GM12874 (cell line): ENCODE measurements around the gene SPIB.

ENCODE experiments used
- TF ChIP-seq, protein P1 (sequence below): IDR thresholded peaks from 2 replicates; pipeline ENCODE4 v1.5.1; 2011; ENCODE audit warnings: low read depth, mild to moderate bottlenecking, control low read depth, low read length, moderate library complexity; ENCODE audit not compliant: insufficient read depth

Gene SPIB

DNA sequence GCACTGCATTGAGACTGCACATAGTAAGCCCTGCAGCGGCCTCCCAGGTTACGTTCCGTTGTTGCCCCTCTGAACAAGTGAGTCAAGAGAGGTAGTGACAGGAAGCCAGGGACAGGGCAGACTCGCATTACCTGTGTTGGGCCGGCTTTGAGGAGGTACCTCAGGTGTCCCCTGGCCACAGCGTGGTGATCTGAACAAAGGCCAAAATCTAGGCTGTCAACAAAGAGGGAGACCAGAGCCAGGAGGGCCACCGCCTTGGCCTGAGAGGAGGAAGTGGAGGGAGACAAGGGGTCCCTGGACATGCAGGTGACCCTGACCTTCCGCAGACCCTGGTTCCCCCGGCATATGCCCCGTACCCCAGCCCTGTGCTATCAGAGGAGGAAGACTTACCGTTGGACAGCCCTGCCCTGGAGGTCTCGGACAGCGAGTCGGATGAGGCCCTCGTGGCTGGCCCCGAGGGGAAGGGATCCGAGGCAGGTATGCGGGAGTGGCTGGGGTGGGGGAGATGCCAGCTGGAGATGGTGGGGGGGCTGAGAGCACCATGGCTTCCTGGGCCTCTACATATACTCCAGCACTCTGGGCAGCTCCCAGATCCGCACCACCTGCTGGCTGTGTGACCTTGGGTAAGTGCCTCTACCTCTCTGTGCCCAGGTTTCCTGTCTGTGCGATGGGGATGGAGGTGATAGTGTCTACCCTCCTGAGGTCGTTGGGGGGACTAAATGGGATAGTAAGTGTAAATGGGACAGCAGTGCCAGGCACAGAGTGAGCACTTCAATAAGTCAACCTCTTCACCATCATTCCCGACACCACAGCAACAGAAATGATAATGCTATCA lies 4.8 kb downstream of the SPIB start:
- TF ChIP-seq, protein P1, sequence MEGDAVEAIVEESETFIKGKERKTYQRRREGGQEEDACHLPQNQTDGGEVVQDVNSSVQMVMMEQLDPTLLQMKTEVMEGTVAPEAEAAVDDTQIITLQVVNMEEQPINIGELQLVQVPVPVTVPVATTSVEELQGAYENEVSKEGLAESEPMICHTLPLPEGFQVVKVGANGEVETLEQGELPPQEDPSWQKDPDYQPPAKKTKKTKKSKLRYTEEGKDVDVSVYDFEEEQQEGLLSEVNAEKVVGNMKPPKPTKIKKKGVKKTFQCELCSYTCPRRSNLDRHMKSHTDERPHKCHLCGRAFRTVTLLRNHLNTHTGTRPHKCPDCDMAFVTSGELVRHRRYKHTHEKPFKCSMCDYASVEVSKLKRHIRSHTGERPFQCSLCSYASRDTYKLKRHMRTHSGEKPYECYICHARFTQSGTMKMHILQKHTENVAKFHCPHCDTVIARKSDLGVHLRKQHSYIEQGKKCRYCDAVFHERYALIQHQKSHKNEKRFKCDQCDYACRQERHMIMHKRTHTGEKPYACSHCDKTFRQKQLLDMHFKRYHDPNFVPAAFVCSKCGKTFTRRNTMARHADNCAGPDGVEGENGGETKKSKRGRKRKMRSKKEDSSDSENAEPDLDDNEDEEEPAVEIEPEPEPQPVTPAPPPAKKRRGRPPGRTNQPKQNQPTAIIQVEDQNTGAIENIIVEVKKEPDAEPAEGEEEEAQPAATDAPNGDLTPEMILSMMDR = no peak

- TF ChIP-seq, protein P1 = no peak
These were observed 6.8 kb downstream of the SPIB start for GRCh38 chr19:50425581-50425980.

GRCh38 chr19:50427318-50427925 lies 8.7 kb downstream of the SPIB start:
- TF ChIP-seq, protein P1 = no peak

- TF ChIP-seq, protein P1 = no peak
These were observed 9.3 kb downstream of the SPIB start for GRCh38 chr19:50427997-50428425.

GRCh38 chr19:50428772-50429463 lies 10.2 kb downstream of the SPIB start:
- TF ChIP-seq, protein P1 = no peak

GRCh38 chr19:50430888-50431342 lies 12.2 kb downstream of the SPIB start:
- TF ChIP-seq, protein P1 = no peak

DNA sequence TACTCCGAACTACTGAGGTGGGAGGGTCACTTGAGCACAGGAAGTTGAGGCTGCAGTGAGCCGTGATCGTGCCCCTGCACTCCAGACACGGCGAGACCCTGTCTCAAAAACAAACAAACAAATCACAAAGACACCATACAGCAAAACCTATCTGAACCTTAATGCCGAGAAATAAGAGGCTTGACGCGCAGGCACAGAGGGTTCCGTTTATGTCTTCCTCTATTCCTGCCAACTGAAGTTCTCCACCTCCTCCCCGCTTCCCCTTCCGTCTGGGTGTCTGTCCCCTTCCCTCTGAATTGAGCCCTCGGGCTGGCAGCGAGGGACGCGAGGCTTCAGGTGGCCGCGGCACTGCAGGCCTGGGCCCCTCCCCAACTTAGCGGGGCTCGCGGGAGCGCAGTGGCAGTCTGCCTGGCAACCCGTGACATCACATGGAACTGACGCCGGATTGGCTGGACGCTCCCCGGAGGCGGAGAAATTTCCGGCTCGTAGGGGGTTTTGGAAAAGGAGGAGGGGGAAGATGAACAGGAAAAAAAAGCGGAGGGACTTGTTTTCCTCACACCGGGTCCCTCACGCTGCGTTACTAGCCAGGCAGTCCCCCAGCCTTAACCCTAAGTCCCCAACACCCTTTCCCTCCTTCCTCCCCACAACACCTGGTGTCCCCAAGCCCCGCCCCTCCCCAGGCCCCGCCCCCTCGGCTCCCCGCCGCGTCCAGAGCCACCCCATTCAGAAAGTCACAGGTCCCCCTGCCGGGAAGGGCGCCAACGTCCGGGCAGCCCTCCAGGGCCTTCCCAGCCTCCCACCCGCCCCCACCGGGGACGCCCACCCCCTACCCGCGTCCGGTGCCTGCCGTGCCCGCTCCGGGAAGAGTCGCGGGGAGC lies 12.8 kb downstream of the SPIB start:
- TF ChIP-seq, protein P1 = no peak
